SW480 (cell line): Measurements from ENCODE around the gene MYO5C.
A peak's percentile ranks its signal among the peaks of the same experiment; 100 is the strongest.

Experiments
- DNase-seq: peaks from one replicate; pipeline ENCODE4 v3.0.0-alpha.2; 2016; ENCODE audit warnings: low spot score

MYO5C gene

DNA sequence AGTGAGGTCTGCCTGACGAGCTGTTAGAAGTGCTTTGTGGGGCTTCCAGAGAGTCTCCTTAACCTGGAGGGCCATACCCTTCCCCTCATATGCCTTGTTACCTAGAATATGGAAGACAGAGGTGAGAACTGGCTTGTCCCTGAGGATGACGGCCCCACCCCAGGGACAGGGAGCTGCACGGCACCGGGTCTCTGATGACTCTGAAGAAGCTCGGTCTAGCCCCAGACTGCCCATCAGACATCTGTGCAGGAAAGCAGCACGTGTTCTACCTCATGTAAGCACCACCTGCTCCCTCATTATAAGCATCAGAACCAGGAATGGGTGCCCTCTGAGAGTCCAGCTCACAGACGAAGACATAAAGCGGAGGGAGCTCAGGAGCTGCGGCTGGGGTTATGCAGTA, 18.0 kb downstream of the MYO5C start:
- DNase-seq: no peak

GRCh38 chr15:52276256-52276770, 19.3 kb downstream of the MYO5C start:
- no peak for DNase-seq

GRCh38 chr15:52263563-52264282, 31.9 kb downstream of the MYO5C start:
- no peak for DNase-seq

DNA sequence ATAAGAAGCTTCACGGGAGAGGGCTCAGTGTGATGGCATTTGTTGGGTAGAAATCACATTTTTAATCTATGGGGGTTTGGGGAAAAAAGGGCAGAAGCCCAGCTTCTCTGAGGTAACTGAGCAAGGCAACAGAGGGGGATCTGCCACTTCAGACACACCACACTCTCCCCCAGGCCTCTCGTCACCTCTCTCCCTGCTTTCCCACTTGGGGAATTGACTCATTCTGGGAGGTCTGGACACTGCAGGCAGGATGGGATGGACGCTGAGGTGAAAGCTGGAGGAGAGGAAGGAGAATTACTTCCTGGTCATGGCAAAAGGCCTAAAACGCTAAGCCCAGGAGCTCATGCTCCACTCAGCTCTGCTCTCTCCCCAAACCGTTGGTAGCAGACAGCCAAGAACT, 33.2 kb downstream of the MYO5C start:
- no peak for DNase-seq

GRCh38 chr15:52261498-52262242, 33.9 kb downstream of the MYO5C start:
- no peak for DNase-seq

GRCh38 chr15:52261026-52261425, 34.6 kb downstream of the MYO5C start:
- no peak for DNase-seq

- no peak for DNase-seq
Measured at GRCh38 chr15:52259503-52259902, 36.1 kb downstream of the MYO5C start.

- no peak for DNase-seq
Measured at GRCh38 chr15:52258461-52258860, 37.1 kb downstream of the MYO5C start.

GRCh38 chr15:52257734-52258062, 37.9 kb downstream of the MYO5C start:
- DNase-seq: no peak

DNA sequence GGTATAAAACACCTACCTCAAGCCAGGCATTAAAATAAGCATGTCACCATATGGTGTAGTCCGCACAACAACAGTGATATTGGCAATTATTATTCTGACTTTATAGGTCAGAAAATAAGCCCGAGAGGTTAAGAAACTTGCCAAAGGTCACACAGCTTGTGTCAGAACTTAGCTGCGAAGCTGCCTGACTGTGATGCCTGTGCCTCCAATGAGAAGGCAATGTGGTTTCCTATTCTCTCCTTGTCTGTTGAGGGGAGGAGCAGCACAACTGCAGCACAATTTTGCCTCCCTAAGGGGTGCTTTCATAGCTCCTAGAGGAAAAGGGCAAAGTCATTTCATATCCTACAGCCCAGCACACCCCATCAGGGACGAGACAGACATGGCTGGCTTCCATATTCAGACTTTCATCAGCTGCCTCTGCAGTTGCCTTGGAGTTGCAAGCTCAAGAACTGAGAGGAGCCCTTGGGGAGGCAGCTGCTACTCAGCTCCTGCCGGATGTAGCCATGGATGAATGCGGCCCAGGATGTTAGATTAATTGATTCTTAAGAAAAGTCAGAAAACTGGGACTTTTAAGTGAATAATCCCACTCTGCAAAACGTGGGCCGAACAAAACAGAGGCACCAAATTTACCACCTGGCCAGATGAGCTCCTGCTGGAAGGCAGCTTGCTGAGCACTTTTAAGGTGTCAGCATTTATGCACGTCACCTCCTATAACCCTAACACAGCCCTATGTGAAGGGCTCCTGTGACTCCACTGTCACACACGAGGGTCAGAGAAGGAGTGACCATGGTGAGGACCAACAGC, 38.5 kb downstream of the MYO5C start:
- DNase-seq: no peak

DNA sequence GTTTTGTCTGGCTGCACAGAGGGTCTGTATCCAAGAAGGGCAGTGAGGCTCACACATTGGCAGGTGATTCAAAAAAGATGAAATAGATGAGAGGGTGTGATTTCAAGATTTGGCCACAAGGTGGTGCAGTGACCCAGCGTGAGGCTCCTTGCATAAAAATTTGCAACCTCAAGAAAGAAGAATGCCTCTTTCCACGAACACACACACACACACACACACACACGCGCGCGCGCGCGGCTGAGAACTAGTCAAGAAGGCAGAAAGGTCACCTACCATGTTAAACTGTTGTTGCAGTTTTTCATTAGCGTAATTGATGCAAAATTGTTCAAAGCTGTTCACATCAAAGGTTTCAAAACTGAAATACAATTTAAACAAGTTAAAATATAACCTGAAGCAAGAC, 39.2 kb downstream of the MYO5C start:
- peak; percentile 54 for DNase-seq

GRCh38 chr15:52255935-52256334, 39.7 kb downstream of the MYO5C start:
- DNase-seq: no peak

- no peak for DNase-seq
Measured at GRCh38 chr15:52255008-52255407, 40.6 kb downstream of the MYO5C start.

DNA sequence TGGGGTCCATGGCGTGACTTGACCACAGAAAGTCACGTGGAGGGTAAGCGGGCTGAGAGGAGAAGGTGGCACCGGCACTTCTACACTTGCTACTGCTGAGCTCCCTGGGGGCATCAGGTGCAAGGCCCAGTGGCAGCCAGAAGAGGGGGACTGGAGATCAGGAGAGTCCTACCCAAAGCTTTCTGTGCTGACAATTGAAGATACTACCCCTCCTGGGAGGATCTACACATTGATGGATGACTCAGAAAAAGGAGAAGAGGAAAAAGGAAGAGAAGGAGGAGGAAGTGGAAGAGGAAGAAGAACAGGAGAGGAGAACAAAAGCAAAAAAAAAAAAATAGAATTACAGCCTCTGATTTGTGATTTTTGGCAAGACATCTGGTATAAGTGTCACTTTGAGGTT, 41.2 kb downstream of the MYO5C start:
- DNase-seq: no peak

GRCh38 chr15:52252781-52253180, 42.8 kb downstream of the MYO5C start:
- DNase-seq: peak; percentile 28

- DNase-seq: no peak
Measured at GRCh38 chr15:52251144-52251860, 44.3 kb downstream of the MYO5C start.

GRCh38 chr15:52247461-52247860, 48.1 kb downstream of the MYO5C start:
- no peak for DNase-seq

DNA sequence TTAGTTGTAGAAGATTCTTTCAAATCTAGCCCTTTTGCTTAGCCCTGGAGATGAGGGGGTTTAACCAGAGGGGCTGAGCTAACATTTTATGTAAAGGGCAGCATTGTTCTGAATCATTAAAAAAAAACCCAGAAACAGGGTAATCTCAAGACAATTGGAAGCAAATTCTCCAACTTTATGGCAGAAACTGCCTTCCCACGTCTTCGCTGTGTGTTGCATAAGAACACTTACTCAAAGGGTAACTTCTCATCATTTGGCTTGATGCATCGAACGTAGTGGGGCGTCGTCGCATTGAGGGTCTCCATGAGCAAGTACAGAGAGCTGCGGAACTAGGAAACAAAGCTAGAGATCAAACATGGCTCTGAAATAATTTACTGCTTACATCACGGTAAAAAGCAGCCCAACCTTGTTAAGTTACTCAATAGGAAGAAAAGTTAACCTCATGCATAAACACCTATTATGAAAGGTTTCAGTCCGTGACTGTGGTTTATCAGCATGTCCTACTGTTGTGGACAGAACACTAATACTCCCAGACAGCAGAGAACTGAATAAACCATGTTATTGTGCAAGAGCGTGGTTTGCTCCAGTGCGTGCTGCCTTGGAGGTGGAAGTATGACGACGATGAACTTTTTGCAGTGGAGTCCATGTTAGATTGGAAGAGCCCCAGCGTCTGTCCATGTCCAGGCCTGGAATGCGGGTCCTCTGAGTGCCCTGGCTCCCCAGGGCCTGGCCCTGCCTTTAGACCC, 48.7 kb downstream of the MYO5C start:
- DNase-seq: no peak

DNA sequence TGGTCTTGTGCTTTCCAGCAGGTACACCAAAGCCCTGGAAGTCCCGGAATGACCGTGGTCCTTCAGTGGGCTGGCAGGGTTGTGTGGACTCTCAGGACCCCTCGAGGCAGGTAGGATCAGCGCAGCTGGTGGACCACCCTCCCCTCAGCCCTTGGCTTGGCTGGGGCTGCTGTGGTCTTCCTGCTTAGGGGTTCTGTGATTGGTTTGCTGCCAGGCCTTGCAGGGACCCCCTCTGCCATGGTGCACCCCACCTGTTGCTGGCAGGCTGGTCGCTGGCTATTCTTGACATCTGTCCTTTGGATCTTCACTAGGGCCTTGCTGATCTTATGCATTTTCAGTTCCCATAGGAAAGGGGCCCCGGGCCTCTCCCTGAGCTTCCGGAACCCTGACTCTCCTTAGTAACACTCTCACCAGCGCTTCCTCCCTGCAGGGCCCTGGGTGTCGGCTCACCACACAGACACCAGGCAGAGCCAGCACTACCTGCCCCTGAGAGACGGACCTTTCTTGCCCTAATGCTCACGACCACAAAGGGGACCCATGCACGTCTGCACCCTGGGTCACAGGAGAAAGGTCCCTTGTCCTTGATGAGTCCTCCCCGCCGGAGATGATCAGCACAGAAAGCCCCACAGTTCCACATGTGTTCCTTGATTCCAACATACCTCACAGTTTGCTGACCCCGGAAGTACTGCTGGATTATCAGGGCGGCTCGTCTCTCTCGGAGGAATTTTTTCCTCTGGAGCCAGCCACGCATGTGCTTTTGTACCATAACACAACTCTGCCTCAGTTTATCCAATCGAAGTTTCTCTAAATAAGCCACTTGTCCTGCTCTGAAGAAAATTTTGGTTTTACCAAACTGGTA, 51.7 kb downstream of the MYO5C start:
- no peak for DNase-seq

GRCh38 chr15:52243286-52243685, 52.3 kb downstream of the MYO5C start:
- no peak for DNase-seq
